Retina (tissue), 1 donor: ENCODE results near the gene RFT1.

Experiments used
- DNase-seq: peaks from one replicate; pipeline ENCODE4 v3.0.0-alpha.2; 2016

Gene RFT1

GRCh38 chr3:53083521-53083920, 46.7 kb downstream of the RFT1 start:
- peak; percentile 37 for DNase-seq

- DNase-seq: no peak
These were observed 47.5 kb downstream of the RFT1 start for GRCh38 chr3:53082736-53083135.

GRCh38 chr3:53081318-53081717, 48.9 kb downstream of the RFT1 start:
- no peak for DNase-seq

GRCh38 chr3:53080612-53081205, 49.5 kb downstream of the RFT1 start:
- DNase-seq: no peak

- no peak for DNase-seq
These were observed 50.3 kb downstream of the RFT1 start for GRCh38 chr3:53079791-53080555.

- DNase-seq: no peak
These were observed 51.1 kb downstream of the RFT1 start for GRCh38 chr3:53079147-53079546.

GRCh38 chr3:53078656-53079055, 51.6 kb downstream of the RFT1 start:
- no peak for DNase-seq

- DNase-seq: peak; percentile 62
These were observed 52.6 kb downstream of the RFT1 start for GRCh38 chr3:53077476-53078220.

- DNase-seq: no peak
These were observed 54.5 kb downstream of the RFT1 start for GRCh38 chr3:53075743-53076140.

GRCh38 chr3:53074761-53075742, 55.2 kb downstream of the RFT1 start:
- DNase-seq: no peak

- no peak for DNase-seq
These were observed 55.9 kb downstream of the RFT1 start for GRCh38 chr3:53074366-53074696.

- peak; percentile 48 for DNase-seq
These were observed 56.5 kb downstream of the RFT1 start for GRCh38 chr3:53073553-53074365.

- peak; percentile 93 for DNase-seq
These were observed 57.3 kb downstream of the RFT1 start for GRCh38 chr3:53072653-53073552.

- DNase-seq: peak; percentile 32
These were observed 58.3 kb downstream of the RFT1 start for GRCh38 chr3:53071882-53072431.

- no peak for DNase-seq
These were observed 60.7 kb downstream of the RFT1 start for GRCh38 chr3:53069422-53070068.

- DNase-seq: no peak
These were observed 62.1 kb downstream of the RFT1 start for GRCh38 chr3:53068176-53068575.

- DNase-seq: no peak
These were observed 62.7 kb downstream of the RFT1 start for GRCh38 chr3:53067567-53067966.

- no peak for DNase-seq
These were observed 64.3 kb downstream of the RFT1 start for GRCh38 chr3:53065841-53066480.

GRCh38 chr3:53062905-53063304, 67.3 kb downstream of the RFT1 start:
- DNase-seq: no peak
